Erythroblast (primary cell): Measurements from ENCODE around the gene TENT5A.
"Not testable (repeated sequence)": the region's sequence is repeated elsewhere in the genome, so short reads cannot be mapped to it uniquely, and the experiment has no call there.

Experiments used
- DNase-seq, 2 experiments: peaks; one replicate each; lab custom pipeline; 2025; lab: John Stamatoyannopoulos, UW
- GATA1 ChIP-seq: IDR thresholded peaks from 2 replicates; pipeline ENCODE4 v1.6.1; 2011; ENCODE audit warnings: low read depth, mild to moderate bottlenecking, control low read depth, low read length, moderate library complexity
- POLR2A ChIP-seq: IDR thresholded peaks from 2 replicates; pipeline ENCODE4 v1.6.1; 2011; ENCODE audit warnings: mild to moderate bottlenecking, low read length

The TENT5A gene

GRCh38 chr6:81750681-81751387 lies 1.6 kb downstream of the TENT5A start:
- TF ChIP-seq GATA1 (no peak), POLR2A (no peak)

GRCh38 chr6:81750200-81750599 lies 2.3 kb downstream of the TENT5A start:
- DNase-seq = no peak

More at GRCh38 chr6:81750681-81751387, 1.6 kb downstream of the TENT5A start:
- DNase-seq = peak; percentile 54 to 62

GRCh38 chr6:81749707-81750106 lies 2.8 kb downstream of the TENT5A start:
- DNase-seq = peak in 1 of 2 experiments; percentile 30
- TF ChIP-seq GATA1 (no peak), POLR2A (no peak)

More at GRCh38 chr6:81750200-81750599, 2.3 kb downstream of the TENT5A start:
- TF ChIP-seq GATA1 = no peak
- no peak for TF ChIP-seq POLR2A

- TF ChIP-seq GATA1 (no peak), POLR2A (no peak)
- DNase-seq = no peak
Observed at GRCh38 chr6:81748994-81749393, 3.5 kb downstream of the TENT5A start.

GRCh38 chr6:81747327-81747726 lies 5.2 kb downstream of the TENT5A start:
- TF ChIP-seq GATA1 (no peak), POLR2A (no peak)
- DNase-seq = no peak

- TF ChIP-seq POLR2A (no peak), GATA1 (no peak)
- no peak for DNase-seq
Observed at GRCh38 chr6:81744131-81744530, 8.3 kb downstream of the TENT5A start.

- DNase-seq = no peak
- TF ChIP-seq POLR2A (no peak), GATA1 (no peak)
Observed at GRCh38 chr6:81743649-81744048, 8.8 kb downstream of the TENT5A start.

- no peak for DNase-seq
- TF ChIP-seq POLR2A (no peak), GATA1 (no peak)
Observed at GRCh38 chr6:81741689-81742088, 10.8 kb downstream of the TENT5A start.

GRCh38 chr6:81740591-81740990 lies 11.9 kb downstream of the TENT5A start:
- DNase-seq = not testable (repeated sequence)

- no peak for TF ChIP-seq POLR2A
- no peak for TF ChIP-seq GATA1
- DNase-seq = no peak
Observed at GRCh38 chr6:81739230-81740195, 13.0 kb downstream of the TENT5A start.

GRCh38 chr6:81736428-81736827 lies 16.1 kb downstream of the TENT5A start:
- no peak for DNase-seq
- TF ChIP-seq GATA1 (no peak), POLR2A (no peak)

- DNase-seq = no peak
- no peak for TF ChIP-seq GATA1
Observed at GRCh38 chr6:81735756-81736380, 16.6 kb downstream of the TENT5A start.

- no peak for DNase-seq
- no peak for TF ChIP-seq GATA1
- no peak for TF ChIP-seq POLR2A
Observed at GRCh38 chr6:81734500-81735150, 17.9 kb downstream of the TENT5A start.
